Muscle layer of colon (tissue), 2 donors: Measurements from ENCODE around the gene VEGFA.

Source experiments
- H3K27ac ChIP-seq: one replicate; pipeline ENCODE4 v1.7.0; 2013; ENCODE audit warnings: low read depth, mild to moderate bottlenecking, low read length, moderate library complexity
- H3K27me3 ChIP-seq, 2 donors: one replicate each; pipeline ENCODE4 v1.7.0; 2013; ENCODE audit warnings: low read length in 2 of 2, mild to moderate bottlenecking in 2 of 2; ENCODE audit not compliant: insufficient read depth in 2 of 2, control insufficient read depth in 1 of 2
- H3K36me3 ChIP-seq: one replicate; pipeline ENCODE4 v1.7.0; 2013; ENCODE audit warnings: mild to moderate bottlenecking, low read length; ENCODE audit not compliant: insufficient read depth
- H3K4me1 ChIP-seq: one replicate; pipeline ENCODE4 v1.7.0; 2013; ENCODE audit warnings: mild to moderate bottlenecking, low read length; ENCODE audit not compliant: insufficient read depth
- H3K4me3 ChIP-seq, 2 donors: one replicate each; pipeline ENCODE4 v1.7.0; 2013; ENCODE audit warnings: low read length in 2 of 2, low read depth in 1 of 2, mild to moderate bottlenecking in 1 of 2, moderate library complexity in 1 of 2
- H3K9ac ChIP-seq: one replicate; pipeline ENCODE4 v1.7.0; 2013; ENCODE audit warnings: low read length
- H3K9me3 ChIP-seq: one replicate; pipeline ENCODE4 v1.7.0; 2013; ENCODE audit warnings: mild to moderate bottlenecking, low read length
- donor health status: abdominal sarcoma.
- donor health status: Adenocarcinoma of cecum.

Gene VEGFA

DNA sequence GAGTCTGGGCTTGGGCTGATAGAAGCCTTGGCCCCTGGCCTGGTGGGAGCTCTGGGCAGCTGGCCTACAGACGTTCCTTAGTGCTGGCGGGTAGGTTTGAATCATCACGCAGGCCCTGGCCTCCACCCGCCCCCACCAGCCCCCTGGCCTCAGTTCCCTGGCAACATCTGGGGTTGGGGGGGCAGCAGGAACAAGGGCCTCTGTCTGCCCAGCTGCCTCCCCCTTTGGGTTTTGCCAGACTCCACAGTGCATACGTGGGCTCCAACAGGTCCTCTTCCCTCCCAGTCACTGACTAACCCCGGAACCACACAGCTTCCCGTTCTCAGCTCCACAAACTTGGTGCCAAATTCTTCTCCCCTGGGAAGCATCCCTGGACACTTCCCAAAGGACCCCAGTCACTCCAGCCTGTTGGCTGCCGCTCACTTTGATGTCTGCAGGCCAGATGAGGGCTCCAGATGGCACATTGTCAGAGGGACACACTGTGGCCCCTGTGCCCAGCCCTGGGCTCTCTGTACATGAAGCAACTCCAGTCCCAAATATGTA, 957 bp upstream of the VEGFA start:
- Histone ChIP-seq H3K4me1 (peaks cover 27% of the 10 kb centered on the region), H3K9me3 (no peaks in the 10 kb centered on the region), H3K36me3 (no peaks in the 10 kb centered on the region), H3K9ac (peak overlapping the region; percentile 39), H3K27ac (peak overlapping the region; percentile 95), H3K27me3 (no peaks in the 10 kb centered on the region), H3K4me3 (peak overlapping the region; percentile 84 to 92)

DNA sequence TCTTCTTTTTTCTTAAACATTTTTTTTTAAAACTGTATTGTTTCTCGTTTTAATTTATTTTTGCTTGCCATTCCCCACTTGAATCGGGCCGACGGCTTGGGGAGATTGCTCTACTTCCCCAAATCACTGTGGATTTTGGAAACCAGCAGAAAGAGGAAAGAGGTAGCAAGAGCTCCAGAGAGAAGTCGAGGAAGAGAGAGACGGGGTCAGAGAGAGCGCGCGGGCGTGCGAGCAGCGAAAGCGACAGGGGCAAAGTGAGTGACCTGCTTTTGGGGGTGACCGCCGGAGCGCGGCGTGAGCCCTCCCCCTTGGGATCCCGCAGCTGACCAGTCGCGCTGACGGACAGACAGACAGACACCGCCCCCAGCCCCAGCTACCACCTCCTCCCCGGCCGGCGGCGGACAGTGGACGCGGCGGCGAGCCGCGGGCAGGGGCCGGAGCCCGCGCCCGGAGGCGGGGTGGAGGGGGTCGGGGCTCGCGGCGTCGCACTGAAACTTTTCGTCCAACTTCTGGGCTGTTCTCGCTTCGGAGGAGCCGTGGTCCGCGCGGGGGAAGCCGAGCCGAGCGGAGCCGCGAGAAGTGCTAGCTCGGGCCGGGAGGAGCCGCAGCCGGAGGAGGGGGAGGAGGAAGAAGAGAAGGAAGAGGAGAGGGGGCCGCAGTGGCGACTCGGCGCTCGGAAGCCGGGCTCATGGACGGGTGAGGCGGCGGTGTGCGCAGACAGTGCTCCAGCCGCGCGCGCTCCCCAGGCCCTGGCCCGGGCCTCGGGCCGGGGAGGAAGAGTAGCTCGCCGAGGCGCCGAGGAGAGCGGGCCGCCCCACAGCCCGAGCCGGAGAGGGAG, 580 bp downstream of the VEGFA start:
- H3K36me3 ChIP-seq: no peaks in the 10 kb centered on the region
- no peaks in the 10 kb centered on the region for H3K9me3 ChIP-seq
- H3K9ac ChIP-seq: peak overlapping the region; percentile 88
- peak overlapping the region; percentile 84 to 92 for H3K4me3 ChIP-seq
- peaks cover 41% of the 10 kb centered on the region for H3K4me1 ChIP-seq
- H3K27ac ChIP-seq: peak overlapping the region; percentile 95
- no peaks in the 10 kb centered on the region for H3K27me3 ChIP-seq

DNA sequence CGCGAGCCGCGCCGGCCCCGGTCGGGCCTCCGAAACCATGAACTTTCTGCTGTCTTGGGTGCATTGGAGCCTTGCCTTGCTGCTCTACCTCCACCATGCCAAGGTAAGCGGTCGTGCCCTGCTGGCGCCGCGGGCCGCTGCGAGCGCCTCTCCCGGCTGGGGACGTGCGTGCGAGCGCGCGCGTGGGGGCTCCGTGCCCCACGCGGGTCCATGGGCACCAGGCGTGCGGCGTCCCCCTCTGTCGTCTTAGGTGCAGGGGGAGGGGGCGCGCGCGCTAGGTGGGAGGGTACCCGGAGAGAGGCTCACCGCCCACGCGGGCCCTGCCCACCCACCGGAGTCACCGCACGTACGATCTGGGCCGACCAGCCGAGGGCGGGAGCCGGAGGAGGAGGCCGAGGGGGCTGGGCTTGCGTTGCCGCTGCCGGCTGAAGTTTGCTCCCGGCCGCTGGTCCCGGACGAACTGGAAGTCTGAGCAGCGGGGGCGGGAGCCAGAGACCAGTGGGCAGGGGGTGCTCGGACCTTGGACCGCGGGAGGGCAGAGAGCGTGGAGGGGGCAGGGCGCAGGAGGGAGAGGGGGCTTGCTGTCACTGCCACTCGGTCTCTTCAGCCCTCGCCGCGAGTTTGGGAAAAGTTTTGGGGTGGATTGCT, 1.3 kb downstream of the VEGFA start:
- H3K9me3 ChIP-seq: no peaks in the 10 kb centered on the region

DNA sequence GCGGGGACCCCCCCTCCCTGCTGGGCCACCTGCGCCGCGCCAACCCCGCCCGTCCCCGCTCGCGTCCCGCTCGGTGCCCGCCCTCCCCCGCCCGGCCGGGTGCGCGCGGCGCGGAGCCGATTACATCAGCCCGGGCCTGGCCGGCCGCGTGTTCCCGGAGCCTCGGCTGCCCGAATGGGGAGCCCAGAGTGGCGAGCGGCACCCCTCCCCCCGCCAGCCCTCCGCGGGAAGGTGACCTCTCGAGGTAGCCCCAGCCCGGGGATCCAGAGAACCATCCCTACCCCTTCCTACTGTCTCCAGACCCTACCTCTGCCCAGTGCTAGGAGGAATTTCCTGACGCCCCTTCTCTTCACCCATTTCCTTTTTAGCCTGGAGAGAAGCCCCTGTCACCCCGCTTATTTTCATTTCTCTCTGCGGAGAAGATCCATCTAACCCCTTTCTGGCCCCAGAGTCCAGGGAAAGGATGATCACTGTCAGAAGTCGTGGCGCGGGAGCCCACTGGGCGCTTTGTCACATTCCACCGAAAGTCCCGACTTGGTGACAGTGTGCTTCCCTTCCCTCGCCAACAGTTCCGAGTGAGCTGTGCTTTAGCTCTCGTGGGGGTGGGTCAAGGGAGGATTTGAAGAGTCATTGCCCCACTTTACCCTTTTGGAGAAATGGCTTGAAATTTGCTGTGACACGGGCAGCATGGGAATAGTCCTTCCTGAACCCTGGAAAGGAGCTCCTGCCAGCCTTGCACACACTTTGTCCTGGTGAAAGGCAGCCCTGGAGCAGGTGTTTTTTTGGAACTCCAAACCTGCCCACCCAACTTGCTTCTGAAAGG, 2.1 kb downstream of the VEGFA start:
- peak overlapping the region; percentile 84 to 92 for H3K4me3 ChIP-seq
- peak overlapping the region; percentile 95 for H3K27ac ChIP-seq
- H3K36me3 ChIP-seq: peaks cover 2% of the 10 kb centered on the region
- no peaks in the 10 kb centered on the region for H3K27me3 ChIP-seq
- no peaks in the 10 kb centered on the region for H3K9me3 ChIP-seq
- H3K9ac ChIP-seq: peak overlapping the region; percentile 88
- H3K4me1 ChIP-seq: peaks cover 42% of the 10 kb centered on the region

More for the DNA sequence above, 1.3 kb downstream of the VEGFA start:
- no peaks in the 10 kb centered on the region for H3K27me3 ChIP-seq
- peak overlapping the region; percentile 95 for H3K27ac ChIP-seq
- H3K4me3 ChIP-seq: peak overlapping the region; percentile 84 to 92
- H3K36me3 ChIP-seq: no peaks in the 10 kb centered on the region
- peaks cover 42% of the 10 kb centered on the region for H3K4me1 ChIP-seq
- peak overlapping the region; percentile 88 for H3K9ac ChIP-seq

DNA sequence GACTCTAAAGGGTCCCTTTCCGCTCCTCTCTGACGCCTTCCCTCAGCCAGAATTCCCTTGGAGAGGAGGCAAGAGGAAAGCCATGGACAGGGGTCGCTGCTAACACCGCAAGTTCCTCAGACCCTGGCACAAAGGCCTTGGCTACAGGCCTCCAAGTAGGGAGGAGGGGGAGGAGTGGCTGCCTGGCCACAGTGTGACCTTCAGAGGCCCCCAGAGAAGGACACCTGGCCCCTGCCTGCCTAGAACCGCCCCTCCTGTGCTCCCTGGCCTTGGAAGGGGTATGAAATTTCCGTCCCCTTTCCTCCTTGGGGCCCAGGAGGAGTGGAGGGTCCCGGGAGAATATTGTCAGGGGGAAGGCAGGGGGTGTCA, 2.7 kb downstream of the VEGFA start:
- H3K27ac ChIP-seq: peak overlapping the region; percentile 95

DNA sequence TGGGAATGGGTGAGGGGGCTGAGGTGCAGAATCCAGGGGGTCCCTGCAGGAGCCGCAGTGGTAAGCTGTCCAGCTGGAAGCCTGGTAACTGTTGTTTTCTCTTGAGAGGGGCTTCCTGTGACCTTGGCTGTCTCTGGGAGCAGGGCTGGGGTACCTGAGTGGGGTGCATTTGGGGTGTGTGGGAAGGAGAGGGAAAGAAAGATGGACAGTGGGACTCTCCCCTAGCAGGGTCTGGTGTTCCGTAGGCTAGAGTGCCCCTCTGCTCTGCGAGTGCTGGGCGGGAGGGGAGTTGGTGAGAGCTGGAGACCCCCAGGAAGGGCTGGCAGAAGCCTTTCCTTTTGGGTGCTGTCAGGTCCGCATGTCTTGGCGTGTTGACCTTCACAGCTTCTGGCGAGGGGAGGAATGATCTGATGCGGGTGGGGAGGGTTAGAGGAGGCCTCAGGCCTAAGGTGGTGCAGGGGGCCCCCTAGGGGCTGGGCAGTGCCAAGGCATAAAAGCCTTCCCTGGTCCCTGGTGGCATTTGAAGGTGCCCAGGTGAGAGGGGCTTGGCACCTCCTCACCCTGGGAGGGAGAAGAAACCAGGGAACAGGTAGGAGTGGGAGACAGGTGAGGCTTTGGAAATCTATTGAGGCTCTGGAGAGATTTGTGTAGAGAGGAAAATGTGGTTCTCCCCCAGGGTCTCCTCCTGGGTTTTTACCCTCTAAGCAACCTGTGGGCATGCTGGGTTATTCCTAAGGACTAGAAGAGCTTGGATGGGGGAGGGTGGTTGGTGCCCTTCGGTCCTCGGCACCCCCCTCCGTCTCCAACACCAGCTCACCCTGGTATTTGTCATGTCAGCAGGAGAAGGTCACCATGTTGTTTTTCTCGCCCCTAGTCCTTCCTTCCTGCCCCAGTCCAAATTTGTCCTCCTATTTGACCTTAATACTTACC, 3.3 kb downstream of the VEGFA start:
- no peaks in the 10 kb centered on the region for H3K9me3 ChIP-seq
- peak overlapping the region; percentile 95 for H3K27ac ChIP-seq
- H3K27me3 ChIP-seq: no peaks in the 10 kb centered on the region
- H3K9ac ChIP-seq: peak overlapping the region; percentile 88
- H3K4me3 ChIP-seq: peak overlapping the region; percentile 84 to 92
- H3K36me3 ChIP-seq: peaks cover 14% of the 10 kb centered on the region
- H3K4me1 ChIP-seq: peaks cover 42% of the 10 kb centered on the region

More for the DNA sequence above, 2.7 kb downstream of the VEGFA start:
- Histone ChIP-seq H3K4me1 (peaks cover 42% of the 10 kb centered on the region), H3K36me3 (peaks cover 7% of the 10 kb centered on the region), H3K9ac (peak overlapping the region; percentile 88), H3K9me3 (no peaks in the 10 kb centered on the region), H3K4me3 (peak overlapping the region; percentile 84 to 92), H3K27me3 (no peaks in the 10 kb centered on the region)

DNA sequence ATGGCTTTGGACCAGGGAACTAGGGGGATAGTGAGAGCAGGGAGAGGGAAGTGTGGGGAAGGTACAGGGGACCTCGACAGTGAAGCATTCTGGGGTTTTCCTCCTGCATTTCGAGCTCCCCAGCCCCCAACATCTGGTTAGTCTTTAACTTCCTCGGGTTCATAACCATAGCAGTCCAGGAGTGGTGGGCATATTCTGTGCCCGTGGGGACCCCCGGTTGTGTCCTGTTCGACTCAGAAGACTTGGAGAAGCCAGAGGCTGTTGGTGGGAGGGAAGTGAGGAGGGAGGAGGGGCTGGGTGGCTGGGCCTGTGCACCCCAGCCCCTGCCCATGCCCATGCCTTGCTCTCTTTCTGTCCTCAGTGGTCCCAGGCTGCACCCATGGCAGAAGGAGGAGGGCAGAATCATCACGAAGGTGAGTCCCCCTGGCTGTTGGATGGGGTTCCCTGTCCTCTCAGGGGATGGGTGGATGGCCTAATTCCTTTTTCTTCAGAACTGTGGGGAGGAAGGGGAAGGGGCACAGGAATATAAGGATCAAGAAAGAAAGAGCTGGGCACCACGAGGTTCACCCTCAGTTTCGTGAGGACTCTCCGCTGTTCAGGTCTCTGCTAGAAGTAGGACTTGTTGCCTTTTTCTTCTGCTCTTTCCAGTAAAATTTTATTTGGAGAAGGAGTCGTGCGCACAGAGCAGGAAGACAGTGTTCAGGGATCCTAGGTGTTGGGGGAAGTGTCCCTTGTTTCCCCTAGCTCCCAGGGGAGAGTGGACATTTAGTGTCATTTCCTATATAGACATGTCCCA, 4.2 kb downstream of the VEGFA start:
- Histone ChIP-seq H3K9me3 (no peaks in the 10 kb centered on the region), H3K36me3 (peaks cover 22% of the 10 kb centered on the region), H3K9ac (peak overlapping the region; percentile 3), H3K4me1 (peaks cover 39% of the 10 kb centered on the region), H3K4me3 (peak overlapping the region in 1 of 2 donors; percentile 84), H3K27ac (peak overlapping the region; percentile 30), H3K27me3 (no peaks in the 10 kb centered on the region)

DNA sequence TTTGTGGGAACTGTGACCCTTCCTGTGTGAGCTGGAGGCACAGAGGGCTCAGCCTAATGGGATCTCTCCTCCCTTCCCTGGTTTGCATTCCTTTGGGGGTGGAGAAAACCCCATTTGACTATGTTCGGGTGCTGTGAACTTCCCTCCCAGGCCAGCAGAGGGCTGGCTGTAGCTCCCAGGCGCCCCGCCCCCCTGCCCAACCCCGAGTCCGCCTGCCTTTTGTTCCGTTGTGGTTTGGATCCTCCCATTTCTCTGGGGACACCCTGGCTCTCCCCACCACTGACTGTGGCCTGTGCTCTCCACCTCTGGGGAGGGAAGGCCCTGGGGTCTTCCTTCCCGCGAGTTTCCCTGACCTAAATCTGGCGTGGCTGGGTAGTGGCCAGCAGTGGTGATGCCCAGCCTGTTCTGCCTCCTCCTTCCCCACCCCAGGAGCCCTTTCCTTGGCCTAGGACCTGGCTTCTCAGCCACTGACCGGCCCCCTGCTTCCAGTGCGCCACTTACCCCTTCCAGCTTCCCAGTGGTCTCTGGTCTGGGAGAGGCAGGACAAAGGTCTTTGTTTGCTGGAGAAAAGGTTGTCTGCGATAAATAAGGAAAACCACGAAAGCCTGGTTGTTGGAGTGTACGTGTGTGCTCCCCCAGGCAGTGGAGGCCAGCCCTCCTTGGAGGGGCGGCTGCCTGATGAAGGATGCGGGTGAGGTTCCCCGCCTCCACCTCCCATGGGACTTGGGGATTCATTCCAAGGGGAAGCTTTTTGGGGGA, 4.9 kb downstream of the VEGFA start:
- Histone ChIP-seq H3K9ac (no peak overlapping the region), H3K36me3 (peaks cover 28% of the 10 kb centered on the region), H3K4me1 (peaks cover 36% of the 10 kb centered on the region), H3K27ac (peak overlapping the region; percentile 30), H3K27me3 (no peaks in the 10 kb centered on the region), H3K9me3 (no peaks in the 10 kb centered on the region), H3K4me3 (peak overlapping the region; percentile 33 to 84)

DNA sequence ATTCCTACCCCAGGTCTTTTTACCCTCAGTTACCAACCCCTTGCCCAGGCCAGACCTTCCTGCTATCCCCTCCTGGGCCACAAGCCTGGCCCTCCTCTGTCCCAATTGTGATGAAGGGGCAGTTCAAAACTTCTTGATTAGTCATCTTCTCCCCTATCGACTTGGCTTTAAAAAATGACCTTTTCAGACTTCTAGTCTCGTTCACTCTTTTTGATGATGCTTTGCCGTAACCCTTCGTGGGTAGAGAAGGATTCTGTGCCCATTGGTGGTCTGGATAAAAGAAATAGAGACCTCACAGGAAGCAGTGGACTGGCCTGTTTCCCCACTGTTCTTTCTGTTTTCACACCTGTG, 5.5 kb downstream of the VEGFA start:
- Histone ChIP-seq H3K9ac (no peak overlapping the region), H3K27me3 (no peaks in the 10 kb centered on the region), H3K36me3 (peaks cover 28% of the 10 kb centered on the region), H3K4me1 (peaks cover 36% of the 10 kb centered on the region), H3K4me3 (peak overlapping the region in 1 of 2 donors; percentile 84), H3K9me3 (no peaks in the 10 kb centered on the region), H3K27ac (no peak overlapping the region)
